Right forelimb (tissue), 1 donor: ENCODE results near the gene RTRAF.

Experiments
- DNase-seq: peaks from one replicate; pipeline ENCODE4 v3.0.0-alpha.2; 2018

The RTRAF gene

DNA sequence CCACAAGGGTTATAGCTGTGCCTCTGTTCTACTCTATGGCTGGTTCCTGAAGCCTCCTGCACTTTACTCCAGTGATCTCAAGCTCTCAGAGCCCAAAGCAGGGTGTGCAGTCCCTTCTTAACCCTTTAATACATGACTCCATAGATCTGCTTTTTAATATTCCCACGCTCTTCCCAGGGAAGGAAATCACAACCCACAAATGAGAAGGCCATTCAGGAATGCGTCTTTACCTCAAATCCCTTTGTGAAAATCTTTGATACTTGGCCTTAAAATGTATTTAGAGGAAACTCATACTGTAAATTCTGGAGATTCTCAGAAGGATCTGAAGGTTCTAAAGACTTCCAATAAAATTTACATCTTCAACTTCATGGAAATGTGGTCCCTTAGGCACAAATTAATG, 62.5 kb downstream of the RTRAF start:
- no peak for DNase-seq

DNA sequence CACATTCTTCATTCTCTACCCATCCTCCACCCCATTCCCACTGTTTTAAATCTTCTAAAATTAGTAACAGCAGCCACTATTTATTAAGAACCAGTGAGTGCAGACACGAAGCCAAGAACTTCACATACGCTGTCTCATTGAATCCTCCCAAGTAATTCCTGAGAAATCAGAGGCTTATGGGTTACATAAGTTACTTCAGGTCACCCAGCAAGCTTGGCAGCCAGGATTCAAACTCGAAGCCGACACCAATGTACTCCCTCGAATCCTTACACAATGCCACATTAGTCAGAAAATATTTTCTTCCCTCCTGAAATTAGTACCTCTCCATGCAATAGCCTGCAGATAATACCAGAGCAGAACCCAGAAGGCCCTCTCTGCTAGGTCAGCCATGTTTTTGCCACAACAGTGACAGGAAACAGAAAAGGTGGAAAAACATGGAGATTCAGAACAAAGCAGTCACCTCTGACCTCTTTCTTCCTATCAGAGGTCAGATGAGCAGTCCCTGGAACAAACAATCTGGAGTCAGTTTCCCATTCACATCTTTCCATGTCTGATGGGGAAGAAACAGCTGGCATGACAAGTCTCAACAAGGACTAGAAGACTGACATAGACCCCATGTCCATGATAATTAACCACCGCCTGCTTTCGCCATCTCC, 63.1 kb downstream of the RTRAF start:
- no peak for DNase-seq

GRCh38 chr14:52053044-52053443, 63.7 kb downstream of the RTRAF start:
- no peak for DNase-seq

DNA sequence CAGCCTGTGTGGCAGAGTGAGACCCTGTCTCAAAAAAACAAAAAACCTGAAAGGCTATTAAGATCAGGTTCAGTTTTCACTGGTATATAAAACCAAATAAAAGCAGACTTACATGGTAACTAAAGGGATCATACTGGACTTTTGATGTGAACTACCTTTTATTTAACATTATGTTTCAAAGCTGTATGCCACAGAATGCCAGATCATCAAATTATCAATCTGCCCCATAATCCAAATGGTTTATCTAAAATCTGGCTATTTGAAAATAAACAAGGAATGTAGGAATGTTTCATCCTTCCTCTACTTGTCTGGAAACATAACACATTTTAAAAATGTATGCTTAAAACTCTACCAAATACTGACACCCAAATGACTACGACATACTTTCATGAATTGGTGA, 65.3 kb downstream of the RTRAF start:
- DNase-seq: no peak

GRCh38 chr14:52055167-52055566, 65.8 kb downstream of the RTRAF start:
- DNase-seq: no peak

DNA sequence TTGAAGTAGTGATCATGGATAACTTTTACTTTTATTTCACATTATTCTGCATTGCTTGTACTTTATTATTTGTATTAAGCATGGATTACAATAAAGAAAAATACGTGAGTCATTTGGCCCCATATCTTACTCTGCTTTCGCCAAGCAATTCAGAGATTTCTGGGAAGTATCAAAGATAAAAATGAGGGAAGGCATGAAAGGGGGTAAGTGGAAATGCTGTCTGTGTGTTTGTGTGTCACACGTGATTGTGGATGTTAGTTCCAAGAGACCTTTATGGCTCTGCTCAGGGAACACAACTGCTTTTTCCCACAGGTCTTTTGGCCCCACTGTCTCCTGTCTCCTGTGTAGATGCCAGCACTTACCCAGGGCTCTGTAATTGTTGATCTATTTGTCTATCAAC, 69.0 kb downstream of the RTRAF start:
- DNase-seq: no peak

DNA sequence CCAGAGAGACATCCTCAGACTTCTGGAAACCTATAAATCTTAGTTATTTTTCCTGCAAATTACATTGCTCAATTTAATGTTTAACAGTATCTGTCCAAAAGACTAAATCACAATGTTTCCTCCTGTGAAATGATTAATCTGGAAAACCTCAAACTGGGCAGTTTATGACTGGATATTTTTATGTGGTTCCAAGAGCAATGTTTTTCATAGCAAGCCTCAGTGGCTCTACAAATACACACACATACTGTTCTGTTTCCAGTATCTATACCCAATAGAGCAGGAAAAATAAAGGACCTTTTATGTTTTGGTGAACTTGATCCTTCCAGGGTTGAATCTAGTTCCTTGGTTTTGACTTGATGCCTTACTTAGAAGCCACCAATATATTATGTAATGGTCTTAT, 70.3 kb downstream of the RTRAF start:
- DNase-seq: no peak

DNA sequence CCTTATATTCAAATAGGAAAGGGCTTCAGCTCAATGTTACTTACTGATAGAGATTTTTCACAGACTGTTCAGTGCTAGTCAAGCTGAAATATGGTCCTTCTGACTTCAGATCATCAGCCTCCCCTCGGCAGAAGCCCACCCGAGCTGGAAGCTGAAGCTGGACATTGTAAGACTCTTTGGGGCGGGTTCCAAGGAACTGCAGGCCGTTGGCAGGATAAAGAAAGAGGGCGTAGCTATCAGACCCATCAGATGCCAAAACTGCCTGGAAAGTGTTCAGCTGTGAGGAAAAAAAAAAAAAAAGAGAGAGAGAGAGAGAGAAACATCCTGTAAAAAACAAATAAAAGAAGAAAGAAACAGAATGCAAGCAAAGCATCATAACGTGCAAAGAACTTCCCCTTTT, 70.7 kb downstream of the RTRAF start:
- no peak for DNase-seq
